GM18526 (cell line): ENCODE measurements around the gene CENPP.

Source experiments
- POLR2A ChIP-seq: IDR thresholded peaks from 3 replicates; pipeline ENCODE4 v1.6.1; 2011; ENCODE audit not compliant: insufficient read length; ENCODE audit errors: extremely low read depth

Gene CENPP

DNA sequence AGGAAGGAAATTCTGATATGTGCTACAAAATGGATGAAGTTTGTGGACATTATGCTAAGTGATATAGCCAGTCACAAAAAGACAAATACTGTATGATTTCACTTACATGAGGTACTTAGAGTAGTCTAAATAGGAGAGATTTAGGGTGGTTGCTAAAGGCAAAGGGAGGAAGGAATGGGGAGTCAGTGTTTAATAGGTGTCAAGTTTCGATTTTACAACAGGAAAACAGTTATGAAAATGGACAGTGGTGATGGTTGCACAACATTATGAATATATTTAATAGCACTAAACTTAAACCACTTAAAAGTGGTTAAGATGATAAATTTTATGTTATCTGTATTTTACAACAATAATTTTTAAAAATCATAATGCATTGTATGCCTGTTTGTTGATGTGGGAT lies 250.4 kb downstream of the CENPP start:
- no peak for TF ChIP-seq POLR2A

DNA sequence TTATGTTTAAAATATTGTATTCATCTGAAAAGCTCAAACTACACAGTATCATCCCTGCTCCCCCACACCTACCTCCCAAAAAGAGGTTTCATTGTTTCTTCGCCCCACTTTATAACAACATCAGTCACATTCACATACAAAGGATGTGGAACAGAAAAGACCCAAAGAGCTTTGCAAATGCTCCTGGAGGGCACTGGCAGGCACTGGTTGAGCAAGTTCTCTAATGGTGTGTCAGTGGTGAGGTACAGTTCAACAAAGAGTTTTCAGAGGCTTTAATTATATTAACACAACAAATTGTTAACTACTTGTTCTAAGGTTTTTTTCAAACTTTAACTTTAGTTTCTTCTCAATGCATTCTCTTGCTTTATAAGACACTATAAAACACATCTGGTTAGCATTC lies 264.2 kb downstream of the CENPP start:
- no peak for TF ChIP-seq POLR2A

DNA sequence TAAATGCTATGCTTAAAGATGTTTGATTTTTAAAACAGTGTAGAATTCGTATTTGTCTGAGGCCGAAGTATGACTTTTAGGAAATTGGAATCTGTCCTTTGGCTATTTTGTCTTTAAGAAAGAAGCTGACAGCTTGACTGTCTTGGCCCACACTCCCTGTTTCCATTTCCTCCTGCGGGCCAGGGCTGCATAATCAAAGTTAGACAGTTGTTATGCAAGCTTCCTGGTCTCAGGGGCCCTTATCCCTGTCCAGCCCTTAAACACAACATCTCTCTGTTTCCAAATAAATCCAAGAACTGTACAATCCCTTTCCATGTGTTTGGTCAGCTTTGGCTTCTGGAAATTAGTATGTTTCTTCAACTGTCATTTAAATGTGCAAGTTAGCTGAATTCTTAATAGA lies 264.6 kb downstream of the CENPP start:
- TF ChIP-seq POLR2A = no peak

DNA sequence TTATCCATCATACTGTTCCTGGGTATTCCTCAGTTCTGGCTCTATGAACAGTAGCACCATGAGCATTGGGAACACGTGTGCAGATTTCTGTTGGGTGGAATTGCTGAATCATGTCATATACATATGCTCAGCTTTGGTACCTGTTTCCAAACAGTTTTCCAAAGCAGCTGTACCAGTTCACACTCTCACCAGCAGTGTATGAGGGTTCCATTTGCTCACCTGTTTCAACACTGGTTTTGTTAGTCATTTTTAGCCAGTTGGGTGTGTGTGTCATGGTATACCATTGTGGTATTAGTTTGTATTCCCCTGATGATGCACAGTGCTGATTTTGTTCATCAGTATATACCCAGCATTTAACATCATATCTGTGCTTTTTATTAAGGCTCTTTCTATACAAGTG lies 266.8 kb downstream of the CENPP start:
- TF ChIP-seq POLR2A = no peak

DNA sequence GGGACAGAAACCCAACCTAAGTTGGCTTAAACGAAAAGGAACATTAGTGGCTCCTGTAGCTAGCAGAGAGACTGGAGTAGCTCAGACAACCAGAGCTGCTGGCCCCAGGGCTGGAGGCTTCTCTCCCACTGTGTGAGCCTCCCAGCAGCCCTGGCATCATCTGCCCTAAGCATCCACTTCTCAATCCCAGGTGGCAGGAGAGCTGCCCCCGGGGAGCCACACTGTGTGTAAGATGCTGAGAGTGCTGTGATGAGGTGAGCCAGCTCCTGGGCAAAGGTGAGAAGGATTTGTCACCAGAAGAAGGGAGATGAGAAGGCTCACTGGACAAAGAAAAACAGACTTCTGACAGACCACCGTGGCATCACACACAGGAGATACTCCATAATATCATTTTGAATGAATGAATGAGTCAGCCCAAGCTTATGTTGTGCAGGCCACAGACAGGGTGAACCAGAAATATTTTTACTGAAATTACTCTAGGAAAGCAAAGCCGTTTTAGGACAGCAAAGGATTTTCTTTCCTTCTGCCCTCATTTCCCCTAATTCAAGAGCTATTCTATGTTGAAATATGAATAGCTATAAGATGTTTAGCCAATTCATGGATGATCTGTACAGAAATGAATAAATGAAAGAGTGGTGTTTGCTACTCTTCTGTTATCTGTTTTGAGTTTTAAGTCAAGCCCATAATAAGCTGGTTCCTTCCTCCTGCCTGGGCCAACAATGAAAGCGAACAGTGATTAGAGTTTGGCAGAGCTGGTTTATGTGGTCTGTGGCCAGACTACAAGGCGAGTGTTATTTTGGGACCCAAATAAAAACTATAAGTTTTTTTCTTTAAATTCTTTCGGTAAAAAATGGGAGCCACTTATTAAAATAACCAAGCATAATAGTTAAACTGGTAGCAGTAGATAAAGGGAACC lies 267.5 kb downstream of the CENPP start:
- TF ChIP-seq POLR2A = no peak

DNA sequence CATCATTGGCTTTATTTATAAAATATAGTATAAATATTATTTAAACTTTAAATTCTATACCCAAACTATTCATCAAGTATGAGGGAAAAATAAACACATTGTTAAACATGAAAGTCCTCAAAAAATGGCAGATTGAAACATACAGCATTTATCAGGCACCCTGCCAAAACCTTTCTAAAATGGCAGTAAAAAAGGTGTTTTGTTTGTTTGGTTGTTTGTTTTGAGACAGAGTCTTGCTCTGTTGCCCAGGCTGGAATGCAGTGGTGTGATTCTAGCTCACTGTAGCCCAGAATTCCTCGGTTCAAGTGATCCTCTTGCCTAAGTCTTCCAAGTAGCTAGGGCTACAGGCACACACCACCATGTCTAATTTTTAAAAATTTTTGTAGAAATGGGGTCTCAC lies 270.2 kb downstream of the CENPP start:
- TF ChIP-seq POLR2A = no peak

DNA sequence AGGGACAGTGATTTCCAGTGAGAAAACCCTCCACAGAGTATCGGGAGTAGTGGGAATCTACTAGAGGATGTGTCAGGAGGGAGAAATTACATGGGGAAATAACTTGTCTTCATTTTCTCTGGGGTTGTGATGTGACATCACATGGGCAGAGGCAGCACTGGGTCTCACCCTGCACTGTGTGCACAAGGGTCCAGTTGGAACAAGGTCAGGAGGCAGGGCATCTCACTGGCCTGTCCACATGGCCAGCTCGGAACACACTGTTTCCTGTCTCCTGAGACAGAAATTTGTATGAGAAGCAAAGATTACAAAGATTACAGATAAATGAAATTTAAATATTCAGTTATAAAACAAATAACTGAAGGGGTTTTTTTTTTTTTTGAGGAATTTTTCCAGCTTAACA lies 272.6 kb downstream of the CENPP start:
- no peak for TF ChIP-seq POLR2A

DNA sequence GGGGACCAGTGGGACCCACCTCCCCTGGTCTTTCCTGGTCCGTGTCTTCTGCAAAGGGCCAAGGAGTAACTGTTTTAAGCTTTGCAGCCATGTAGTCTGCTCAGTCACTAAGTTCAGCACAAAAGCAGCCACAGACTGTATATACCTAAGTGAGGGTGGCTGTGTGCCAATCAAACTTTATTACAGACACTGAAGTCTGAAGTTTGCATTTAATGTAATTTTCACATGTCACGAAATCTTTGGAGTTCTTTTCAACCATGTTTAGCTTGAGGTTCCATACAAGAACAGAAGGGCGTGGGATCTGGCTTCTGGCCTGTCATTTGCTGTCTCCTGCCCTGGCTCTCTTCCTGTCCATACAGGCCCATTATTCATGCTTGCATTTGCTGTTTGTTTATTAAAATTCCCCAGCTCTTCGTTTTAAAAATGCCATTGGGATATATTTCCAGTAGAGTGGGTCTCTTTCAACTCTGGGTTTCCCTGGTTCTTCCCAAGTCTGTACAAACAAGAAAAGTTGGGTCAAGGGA lies 274.2 kb downstream of the CENPP start:
- no peak for TF ChIP-seq POLR2A

DNA sequence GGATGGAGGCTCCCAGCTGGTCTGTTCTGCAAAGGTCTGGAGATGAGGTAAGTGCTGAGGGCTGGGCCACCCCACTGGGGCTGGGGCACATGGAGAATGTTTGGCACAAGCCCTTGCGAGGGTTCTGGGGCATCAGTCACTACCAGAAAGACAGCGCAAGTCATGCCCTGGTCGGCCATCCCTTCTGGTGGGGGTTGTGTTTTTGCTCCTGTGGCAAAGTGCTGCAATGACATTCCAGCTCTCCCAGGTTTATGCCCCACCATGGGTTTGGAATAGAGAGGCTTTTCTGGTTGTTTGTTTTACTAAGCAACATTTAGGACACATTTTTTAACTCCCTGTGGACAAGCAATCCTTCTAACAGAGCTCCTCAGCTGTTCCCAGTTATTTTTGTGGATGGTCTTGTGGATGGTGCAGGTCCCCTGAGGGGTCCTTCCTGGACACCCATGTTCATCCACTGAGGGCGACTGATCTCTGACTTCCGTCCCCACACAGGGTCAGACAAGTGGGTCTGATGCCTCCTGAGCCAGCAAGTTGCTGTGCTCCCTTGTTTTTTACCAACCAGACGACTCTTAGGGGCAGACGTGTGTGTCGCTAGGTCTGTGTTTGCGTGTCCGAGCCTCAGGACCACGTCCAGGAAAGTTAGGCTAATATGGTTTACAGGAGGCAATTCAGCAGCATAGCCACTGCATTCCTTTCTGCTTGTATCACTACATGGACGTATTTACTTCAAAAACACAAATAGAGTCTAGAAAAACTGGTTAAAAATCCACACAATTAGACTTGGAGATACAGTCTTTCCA lies 274.9 kb downstream of the CENPP start:
- TF ChIP-seq POLR2A = no peak

DNA sequence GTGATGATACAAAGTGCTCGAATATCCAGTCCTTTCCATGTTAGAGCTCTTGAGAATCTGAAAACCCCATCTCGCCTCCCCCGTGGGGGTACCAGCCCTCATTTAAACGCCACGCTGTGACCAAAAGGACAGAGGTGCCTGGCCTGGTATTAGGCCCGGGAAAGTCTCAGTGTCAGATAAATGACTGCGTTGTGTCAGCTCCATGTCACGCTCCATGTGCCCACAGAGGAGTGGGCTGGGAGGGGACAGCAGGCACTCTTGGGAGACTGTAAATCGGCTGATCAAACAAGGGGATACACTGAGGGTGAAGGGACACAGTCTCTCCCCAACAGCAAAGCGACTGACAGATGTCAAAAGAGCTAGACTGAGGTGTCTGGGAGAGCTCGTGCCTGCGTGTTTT lies 275.7 kb downstream of the CENPP start:
- TF ChIP-seq POLR2A = no peak

DNA sequence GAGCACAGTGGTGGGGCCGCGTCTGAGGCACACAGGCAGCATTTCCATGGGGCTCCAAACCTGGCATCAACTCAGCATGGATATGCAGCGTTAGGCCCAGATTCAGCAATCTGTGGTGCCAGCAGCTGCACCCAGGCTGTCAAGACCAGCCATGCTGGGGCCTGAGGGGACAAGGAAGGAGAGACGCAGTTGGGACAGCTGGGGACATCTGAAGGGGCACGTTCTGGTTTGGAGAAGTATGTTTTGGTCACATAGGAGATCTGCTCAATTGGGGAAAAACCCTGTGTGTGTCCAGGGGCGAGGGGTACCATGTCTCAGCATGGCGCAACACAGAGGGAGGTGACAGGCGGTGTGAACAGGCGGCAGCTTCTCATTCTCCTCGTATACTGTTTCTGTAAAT lies 276.7 kb downstream of the CENPP start:
- no peak for TF ChIP-seq POLR2A

DNA sequence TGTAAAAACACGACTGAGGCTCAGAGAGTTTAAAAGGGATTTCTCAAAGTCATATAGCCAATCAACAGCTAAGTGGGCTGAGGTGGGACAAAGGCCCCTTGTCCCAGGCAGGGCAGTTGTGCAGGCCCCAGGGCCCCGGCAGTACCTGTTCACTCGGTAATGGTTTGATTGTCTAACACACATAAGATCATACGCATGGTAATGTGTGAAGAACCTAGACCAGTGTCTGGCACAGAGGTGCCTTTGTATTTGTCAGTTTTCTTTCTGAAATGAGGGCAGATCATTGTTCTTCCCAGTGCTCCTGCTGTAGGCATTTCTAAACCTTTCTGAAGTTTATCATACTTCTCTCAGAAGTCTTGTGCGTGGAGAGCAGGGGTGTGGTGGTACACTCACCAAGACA lies 277.3 kb downstream of the CENPP start:
- no peak for TF ChIP-seq POLR2A

DNA sequence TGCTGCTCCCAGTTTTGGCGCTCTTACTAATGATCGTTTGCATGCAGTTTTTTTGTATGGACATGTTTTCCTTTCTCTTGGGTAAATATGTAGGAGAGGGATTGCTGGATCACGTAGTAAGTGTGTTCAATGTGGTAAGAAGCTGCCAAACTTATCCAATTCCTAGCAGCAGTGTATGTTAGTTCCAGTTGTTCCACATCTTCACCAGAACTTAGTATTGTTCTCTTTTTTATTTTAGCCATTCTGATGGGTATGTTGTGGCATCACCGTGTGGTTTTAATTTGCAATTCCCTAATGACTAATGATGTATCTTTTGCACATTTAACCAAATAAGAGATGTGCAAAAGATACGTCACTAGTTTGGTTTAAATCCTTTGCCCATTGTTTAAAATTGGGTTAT lies 278.2 kb downstream of the CENPP start:
- TF ChIP-seq POLR2A = no peak

DNA sequence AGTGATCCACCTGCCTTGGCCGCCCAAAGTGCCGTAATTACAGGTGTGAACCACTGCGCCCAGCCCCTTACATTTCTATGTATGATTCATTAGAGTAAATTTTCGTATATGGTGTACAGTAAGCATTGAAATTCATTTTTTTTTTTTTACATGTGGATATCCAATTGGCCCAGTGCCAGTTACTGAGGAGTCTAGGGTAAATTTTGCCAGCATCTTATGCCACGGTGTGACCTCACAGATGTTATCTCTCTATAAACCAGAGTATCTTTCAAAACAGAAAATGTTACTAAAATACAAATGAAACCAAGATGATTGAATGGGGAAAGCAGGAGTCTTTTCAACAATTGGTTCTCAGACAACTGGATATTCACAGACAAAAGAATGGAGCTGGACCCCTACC lies 279.5 kb downstream of the CENPP start:
- no peak for TF ChIP-seq POLR2A

DNA sequence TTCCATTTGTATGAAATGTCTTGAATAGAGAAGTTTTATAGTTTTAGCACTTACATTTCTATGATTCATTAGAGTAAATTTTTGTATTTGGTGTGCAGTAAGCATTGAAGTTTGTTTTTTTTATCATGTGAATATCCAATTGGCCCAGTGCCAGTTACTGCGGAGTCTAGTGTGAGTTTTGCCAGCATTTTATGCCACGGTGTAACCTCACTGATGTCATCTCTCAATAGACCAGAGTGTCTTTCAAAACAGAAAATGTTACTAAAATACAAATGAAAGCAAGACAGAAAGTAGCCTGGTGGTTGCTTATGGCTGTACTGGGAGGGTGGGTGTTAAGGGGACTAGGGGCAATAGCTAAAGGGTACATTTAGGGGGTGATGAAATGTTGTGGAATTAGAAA lies 281.3 kb downstream of the CENPP start:
- no peak for TF ChIP-seq POLR2A

DNA sequence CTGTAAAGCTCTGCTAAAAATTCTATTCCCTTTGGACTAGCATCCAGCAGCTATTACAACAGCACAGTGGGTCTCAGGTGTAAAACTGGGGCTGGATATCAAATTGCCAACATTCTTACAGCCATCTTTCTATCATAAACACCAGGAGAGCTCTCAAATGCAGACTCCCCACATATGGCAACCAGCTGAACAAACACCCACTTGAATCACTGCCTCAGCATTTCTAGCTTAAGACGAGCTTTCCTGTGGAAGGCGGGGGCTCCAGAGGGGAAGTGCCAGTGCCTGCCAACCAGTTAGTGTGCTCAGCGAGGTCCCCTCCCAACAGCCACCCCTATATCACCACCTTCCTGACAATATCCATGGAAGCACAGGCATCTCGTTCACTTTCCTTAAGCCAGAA lies 282.0 kb downstream of the CENPP start:
- TF ChIP-seq POLR2A = no peak
